Kasumi-1 (cell line): Measurements from ENCODE around the gene SRP9.
"Not testable (repeated sequence)": the region's sequence is repeated elsewhere in the genome, so short reads cannot be mapped to it uniquely, and the experiment has no call there.

Experiments used
- DNase-seq, 2 experiments: peaks; one replicate each; lab custom pipeline; 2025; lab: John Stamatoyannopoulos, UW

Gene SRP9

DNA sequence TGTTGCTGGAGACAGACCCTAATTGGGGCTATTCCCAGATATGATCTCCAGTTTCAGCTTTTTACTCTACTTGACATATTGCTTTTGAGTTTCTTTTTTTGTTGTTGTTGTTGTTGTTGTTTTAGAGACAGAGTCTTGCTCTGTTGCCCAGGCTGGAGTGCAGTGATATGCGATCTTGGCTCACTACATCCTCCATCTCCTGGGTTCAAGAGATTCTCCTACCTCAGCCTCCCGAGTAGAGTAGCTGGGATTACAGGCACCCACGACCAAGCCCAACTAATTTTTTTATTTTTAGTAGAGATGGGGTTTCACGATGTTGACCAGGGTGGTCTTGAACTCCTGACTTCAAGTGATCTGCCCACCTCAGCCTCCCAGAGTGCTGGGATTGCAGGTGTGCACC is 1.3 kb upstream of the SRP9 start:
- DNase-seq, result no peak

DNA sequence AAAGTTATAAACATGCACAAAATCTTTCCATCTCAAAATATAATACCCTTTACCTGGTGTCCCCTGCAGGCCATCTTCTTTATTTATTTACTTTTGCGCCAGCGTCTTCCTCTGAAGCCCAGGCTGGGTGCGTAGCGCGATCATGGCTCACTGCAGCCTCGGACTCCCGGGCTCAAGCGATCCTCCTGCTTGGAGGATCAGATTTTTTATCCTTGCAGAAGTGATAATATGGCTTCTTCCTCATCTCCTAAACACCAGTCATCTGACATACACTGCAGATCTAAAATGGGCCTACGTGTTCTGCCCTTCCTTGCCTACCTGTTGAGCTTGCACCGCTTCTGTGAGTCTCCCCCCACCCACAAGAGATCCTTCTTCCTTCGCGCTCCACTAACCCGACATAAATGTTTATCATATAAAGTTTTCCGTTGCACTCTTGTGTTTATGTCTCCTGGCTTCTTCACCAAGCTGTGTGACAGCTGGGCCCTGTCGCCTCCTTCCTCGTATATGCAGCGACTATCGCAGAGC is 506 bp upstream of the SRP9 start:
- peak; percentile 72 to 81 for DNase-seq

GRCh38 chr1:225778337-225778669 is 677 bp downstream of the SRP9 start:
- DNase-seq, result no peak

DNA sequence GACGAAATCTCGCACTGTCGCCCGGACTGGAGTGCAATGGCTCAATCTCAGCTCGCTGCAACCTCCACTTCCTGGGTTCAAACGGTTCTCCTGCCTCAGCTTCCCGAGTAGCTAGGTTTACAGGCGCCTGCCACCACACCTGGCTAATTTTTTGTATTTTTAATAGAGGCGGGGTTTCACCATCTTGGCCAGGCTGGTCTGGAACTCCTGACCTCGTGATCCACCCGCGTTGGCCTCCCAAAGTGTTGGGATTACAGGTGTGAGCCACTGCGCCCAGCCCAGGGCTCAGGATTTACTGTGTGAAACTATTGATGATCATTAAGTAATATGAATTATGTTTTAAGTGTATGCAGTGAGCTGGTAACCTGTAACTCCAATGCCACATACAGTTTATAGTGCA is 1.5 kb downstream of the SRP9 start:
- not testable (repeated sequence) for DNase-seq

DNA sequence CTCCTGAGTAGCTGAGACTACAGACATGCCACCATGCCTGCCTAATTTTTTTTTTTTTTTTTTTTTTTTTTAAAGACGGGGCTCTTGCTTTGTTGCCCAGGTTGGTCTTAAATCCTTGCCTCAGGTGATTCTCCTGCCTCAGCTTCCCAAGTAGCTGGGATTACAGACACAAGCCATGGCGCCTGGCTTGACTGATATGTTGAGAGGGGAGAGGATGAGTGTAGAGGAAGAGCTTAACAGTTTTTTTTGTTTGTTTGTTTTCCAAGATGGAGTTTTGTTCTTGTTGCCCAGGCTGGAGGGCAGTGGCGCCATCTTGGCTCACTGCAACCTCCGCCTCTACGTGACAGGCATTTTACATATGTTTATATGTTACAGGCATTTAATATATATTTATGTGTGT is 2.5 kb downstream of the SRP9 start:
- no peak for DNase-seq

- no peak for DNase-seq
Measured at GRCh38 chr1:225780630-225781029, 3.0 kb downstream of the SRP9 start.

- not testable (repeated sequence) for DNase-seq
Measured at GRCh38 chr1:225789142-225789541, 11.5 kb downstream of the SRP9 start.

DNA sequence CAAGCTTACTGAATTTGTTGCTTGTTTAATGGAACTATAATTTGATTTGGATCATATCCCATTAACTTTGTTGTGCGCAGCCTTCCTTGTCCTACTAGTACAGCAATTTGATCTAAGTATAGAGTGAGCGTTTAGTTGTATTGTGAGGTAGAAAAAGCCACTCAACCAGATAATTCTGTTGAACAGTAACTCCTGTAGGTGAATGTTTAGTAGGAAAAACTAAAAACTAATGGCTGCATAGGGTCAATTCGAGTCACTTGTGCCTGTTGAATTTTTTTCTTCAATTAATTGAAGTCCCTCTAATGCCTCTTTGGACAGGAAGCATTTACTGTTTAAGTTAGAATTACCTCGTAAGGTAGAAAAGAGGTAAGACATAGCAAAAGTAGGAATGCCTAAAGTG is 17.3 kb downstream of the SRP9 start:
- no peak for DNase-seq

DNA sequence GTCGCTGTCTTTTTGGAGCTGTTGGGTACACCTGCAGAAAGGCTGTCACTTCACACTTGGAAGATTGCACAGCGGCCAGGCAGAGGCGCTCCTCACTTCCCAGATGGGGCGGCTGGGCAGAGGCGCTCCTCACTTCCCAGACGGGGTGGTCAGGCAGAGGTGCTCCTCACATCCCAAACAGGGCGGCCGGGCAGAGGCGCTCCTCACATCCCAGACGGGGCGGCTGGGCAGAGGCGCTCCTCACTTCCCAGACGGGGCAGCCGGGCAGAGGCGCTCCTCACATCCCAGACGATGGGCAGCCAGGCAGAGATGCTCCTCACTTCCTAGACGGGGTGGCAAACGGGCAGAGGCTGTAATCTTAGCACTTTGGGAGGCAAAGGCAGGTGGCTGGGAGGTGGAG is 18.5 kb downstream of the SRP9 start:
- not testable (repeated sequence) for DNase-seq

DNA sequence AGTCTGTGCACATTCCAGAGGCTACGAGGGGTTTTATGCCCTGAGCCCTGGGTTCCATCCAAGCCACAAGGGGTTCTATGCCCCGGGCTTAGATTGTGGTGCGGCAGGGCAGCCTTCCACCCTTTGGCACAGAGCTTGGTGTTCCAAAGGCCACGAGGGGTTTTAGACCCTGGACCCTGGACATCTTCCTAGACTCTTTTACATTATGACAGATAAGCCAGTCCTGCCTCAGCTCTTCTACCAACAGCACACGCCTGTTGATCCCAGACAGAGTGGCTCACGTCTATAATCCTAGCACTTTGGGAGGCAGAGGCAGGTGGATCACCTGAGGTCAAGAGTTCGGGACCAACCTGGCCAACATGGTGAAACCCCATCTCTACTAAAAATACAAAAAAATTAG is 23.5 kb downstream of the SRP9 start:
- DNase-seq, result not testable (repeated sequence)

GRCh38 chr1:225806249-225806648 is 28.6 kb downstream of the SRP9 start:
- DNase-seq, result no peak

DNA sequence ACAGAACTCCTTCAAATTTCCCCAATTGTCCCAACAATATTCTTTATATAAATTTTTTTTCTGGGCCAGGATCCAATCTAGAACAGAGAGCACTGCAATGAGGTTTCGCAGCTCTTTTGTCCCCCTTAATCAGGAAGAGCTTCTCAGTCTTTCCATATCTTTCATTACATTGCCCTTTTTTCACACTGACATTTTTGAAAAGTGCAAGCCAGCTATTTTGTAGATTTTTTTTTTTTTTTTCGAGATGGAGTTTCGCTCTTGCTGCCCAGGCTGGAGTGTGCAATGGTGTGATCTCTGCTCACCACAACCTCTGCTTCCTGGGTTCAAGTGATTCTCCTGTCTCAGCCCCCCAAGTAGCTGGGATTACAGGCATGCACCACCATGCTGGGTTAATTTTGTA is 29.1 kb downstream of the SRP9 start:
- DNase-seq, result not testable (repeated sequence)

DNA sequence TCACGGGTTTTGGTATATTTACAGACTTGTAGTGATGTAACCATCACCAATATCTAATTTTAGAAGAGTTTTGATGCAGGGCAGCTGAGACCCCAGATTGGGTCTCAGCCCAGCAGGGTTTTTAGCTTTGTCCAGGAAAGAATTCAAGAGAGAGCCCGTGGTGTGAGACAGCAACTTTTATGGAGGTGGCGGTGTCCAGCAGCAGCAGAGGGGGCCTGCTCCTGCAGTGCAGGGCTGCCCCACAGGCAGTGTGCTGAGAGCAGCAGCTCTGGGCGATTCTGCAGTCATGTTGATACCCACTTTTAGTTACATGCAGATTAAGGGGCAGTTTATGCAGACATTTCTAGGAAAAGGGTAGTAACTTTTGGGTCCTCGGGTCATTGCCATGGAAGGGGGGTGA is 30.5 kb downstream of the SRP9 start:
- no peak for DNase-seq

- peak; percentile 84 to 88 for DNase-seq
Measured at GRCh38 chr1:225809842-225810578, 32.4 kb downstream of the SRP9 start, which contains the start of gene EPHX1. Gene EPHX1, plus strand, starts transcription at chr1:225810124. Its CDS starts 18,606 bp downstream, at chr1:225828730.

DNA sequence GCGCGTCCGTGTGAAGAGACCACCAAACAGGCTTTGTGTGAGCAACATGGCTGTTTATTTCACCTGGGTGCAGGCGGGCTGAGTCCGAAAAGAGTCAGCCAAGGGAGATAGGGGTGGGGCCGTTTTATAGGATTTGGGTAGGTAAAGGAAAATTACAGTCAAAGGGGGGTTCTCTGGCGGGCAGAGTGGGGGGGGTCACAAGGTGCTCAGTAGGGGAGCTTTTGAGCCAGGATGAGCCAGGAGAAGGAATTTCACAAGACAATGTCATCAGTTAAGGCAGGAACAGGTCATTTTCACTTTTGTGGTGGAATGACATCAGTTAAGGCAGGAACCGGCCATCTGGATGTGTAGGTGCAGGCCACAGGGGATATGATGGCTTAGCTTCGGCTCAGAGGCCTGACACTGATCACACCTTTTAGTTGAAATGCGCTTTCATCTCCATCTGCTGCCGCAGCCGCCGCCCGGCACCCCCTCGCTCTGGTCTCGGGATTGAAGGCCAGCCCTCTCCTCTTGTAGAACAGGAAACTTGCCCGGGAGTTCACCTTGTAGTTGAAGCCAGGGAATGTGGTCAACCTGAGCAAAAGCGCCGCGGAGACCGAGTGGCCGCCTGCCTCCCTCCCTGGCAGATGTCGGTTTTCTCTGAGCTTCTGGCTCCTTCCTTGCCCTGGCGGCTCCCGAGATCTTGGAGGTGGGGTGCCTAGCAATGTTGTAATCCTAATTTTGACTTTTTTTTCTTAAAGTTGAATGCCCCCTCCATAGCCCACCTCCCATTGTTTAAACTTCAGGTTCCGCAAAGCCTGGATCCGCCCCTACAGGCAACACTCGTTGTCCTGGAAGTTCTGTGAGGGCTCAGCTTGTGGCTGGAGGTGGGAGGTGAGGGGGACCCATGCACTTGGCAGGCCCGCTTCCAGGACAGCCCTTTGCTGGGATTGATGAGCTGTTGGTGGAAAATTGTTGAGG is 33.2 kb downstream of the SRP9 start:
- not testable (repeated sequence) for DNase-seq

DNA sequence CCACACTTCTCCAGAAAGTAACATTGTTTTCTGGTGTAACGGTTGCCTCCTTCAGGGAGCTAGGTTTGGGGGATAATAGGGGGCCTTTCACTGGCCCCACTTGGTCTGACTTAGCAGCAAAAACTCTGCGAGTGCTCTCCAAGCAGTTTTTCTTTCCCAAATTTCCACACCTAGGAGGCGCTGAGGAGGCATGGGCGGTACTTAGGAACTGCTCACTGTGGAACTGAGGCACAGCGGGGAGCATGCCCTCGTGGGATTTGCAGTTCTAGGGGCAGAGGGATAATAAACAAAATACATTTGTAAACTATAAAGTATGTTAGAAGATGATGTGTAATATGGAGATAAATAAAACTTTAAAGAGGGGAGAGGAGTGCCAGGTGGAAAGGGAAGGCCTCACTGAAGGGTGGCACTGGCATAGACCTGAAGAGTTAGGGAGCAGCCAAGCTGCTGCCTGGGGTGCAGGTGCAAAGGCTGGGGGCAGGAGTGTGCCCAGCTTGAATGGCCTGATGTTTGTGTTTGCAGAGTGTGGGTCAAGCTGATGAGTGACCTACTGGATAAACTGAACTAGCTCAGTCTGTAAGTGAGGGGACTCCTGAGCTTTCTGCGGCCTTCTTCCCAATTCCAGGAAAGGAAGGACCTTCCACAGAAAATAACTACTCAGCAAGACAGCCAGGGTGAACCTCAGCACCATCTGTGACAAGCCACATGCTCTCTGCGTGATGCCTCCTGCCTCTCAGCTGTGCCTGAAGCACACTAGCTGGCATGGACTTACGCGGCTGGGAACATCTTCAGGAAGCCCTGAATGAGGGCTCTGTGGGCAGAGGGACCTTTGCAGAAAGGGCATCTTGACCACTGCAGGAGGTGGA is 34.2 kb downstream of the SRP9 start:
- DNase-seq, result no peak

- no peak for DNase-seq
Measured at GRCh38 chr1:225812488-225813213, 35.0 kb downstream of the SRP9 start.

- DNase-seq, result peak in 1 of 2 experiments; percentile 12
Measured at GRCh38 chr1:225813214-225813964, 35.8 kb downstream of the SRP9 start.

DNA sequence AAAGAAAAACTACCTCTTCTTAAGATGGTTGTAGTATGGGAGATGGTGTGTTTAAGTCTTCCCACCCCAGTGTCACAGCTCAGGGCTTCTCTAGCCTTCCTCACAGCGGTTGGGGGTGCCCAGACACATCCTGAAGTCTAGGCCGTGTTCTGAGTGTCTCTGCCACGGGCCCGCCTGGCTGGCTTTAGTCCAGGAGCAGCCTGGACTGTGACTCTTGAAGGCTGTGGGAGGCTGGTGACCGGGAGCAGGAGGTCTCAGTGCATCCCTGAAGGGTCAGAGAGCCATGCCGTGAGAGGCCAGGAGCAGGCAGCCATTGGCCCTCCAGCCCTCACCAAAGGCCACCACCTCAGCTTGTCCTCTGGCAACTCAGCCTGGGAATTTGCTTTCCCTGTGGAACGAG is 36.8 kb downstream of the SRP9 start:
- DNase-seq, result no peak

- DNase-seq, result not testable (repeated sequence)
Measured at GRCh38 chr1:225815090-225815489, 37.5 kb downstream of the SRP9 start.
